ENCODE data around the gene TMC1. TPM values are rescaled to one million over a fixed set of nuclear protein-coding genes. Genes with fewer than 3 reads are reported as not detected.

TMC1 gene
- polyA plus RNA-seq, 3 donors: 0.16 to 0.55 (median 0.40) TPM

DNA sequence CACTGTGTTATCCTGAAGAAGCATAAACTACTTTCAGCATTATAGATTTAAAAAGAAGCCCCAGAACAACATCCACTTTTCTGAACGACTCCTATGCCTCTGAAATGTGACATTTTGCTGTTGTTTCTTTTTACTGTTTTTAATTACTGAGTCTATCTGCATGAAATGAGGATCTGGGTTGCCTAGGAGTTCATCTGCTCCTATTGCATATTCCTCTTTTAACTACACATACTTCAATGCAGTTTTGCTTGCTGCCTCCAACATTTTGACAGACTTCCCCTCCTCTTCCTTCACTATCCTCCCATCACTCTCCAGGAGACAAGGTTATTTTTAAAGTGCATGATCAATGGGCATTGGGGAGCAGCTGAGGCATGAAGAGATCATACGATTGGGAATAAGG is 164.5 kb downstream of the TMC1 start:
- TF ChIP-seq, protein P1, sequence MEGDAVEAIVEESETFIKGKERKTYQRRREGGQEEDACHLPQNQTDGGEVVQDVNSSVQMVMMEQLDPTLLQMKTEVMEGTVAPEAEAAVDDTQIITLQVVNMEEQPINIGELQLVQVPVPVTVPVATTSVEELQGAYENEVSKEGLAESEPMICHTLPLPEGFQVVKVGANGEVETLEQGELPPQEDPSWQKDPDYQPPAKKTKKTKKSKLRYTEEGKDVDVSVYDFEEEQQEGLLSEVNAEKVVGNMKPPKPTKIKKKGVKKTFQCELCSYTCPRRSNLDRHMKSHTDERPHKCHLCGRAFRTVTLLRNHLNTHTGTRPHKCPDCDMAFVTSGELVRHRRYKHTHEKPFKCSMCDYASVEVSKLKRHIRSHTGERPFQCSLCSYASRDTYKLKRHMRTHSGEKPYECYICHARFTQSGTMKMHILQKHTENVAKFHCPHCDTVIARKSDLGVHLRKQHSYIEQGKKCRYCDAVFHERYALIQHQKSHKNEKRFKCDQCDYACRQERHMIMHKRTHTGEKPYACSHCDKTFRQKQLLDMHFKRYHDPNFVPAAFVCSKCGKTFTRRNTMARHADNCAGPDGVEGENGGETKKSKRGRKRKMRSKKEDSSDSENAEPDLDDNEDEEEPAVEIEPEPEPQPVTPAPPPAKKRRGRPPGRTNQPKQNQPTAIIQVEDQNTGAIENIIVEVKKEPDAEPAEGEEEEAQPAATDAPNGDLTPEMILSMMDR (IDR thresholded peaks at IDR 0.05): no peak
- no peak overlapping the region for H3K4me2 ChIP-seq (replicated peaks; ENCODE audit: extremely low read depth, low read length, poor library complexity, severe bottlenecking)
- no peak for DNase-seq
- intact Hi-C loops (cut with micrococcal nuclease): no loop called here
- H4K20me1 ChIP-seq (ENCODE audit: insufficient read depth, low read length): no peaks in the 10 kb centered on the region
- H3K4me1 ChIP-seq (ENCODE audit: control insufficient read depth in 1 of 2, insufficient read depth in 2 of 2, low read length in 2 of 2): no peaks in the 10 kb centered on the region
- no peaks in the 10 kb centered on the region for H3K36me3 ChIP-seq (replicated peaks in 1 of 2; ENCODE audit: control insufficient read depth in 1 of 2, insufficient read depth in 2 of 2, low read length in 2 of 2)
- no peak overlapping the region for H3K4me3 ChIP-seq (replicated peaks in 1 of 3; ENCODE audit: low read depth in 2 of 3, low read length in 3 of 3)
- WGBS (ENCODE audit: insufficient coverage): no CpG with 5 or more reads among the region's 2 CpGs
- Mint-ChIP-seq H3K9me3 (peaks cover 0 to 3% (median 1%) of the 10 kb centered on the region in 7 donors), H3K27ac (no peak overlapping the region), H3K4me1 (no peaks in the 10 kb centered on the region), H3K27me3 (ENCODE audit: low read depth in 3 of 3) (peaks cover 13 to 28% (median 19%) of the 10 kb centered on the region in 3 donors), H3K4me3 (no peak overlapping the region), H3K36me3 (no peaks in the 10 kb centered on the region)
- H3K9ac ChIP-seq (ENCODE audit: insufficient read depth, low read length, poor library complexity, severe bottlenecking): no peak overlapping the region
- no peaks in the 10 kb centered on the region for H3K9me3 ChIP-seq (replicated peaks in 1 of 2; ENCODE audit: control insufficient read depth in 1 of 2, insufficient read depth in 1 of 2, low read length in 2 of 2)
- peaks cover 8 to 19% of the 10 kb centered on the region in 2 donors for H3K27me3 ChIP-seq (ENCODE audit: control insufficient read depth in 2 of 2, insufficient read depth in 2 of 2, low read length in 2 of 2)
- no peaks in the 10 kb centered on the region for H3K79me2 ChIP-seq (ENCODE audit: insufficient read depth, low read length)
- H3K27ac ChIP-seq (ENCODE audit: low read depth in 1 of 2, low read length in 2 of 2): no peak overlapping the region
- no peak overlapping the region for H2AFZ ChIP-seq (ENCODE audit: insufficient read depth, low read depth, low read length, poor library complexity, severe bottlenecking)

GRCh38 chr9:72687331-72687730 is 165.9 kb downstream of the TMC1 start:
- no peak overlapping the region for H3K4me2 ChIP-seq (replicated peaks; ENCODE audit: extremely low read depth, low read length, poor library complexity, severe bottlenecking)
- Mint-ChIP-seq H3K27me3 (ENCODE audit: low read depth in 3 of 3) (peaks cover 10 to 21% (median 20%) of the 10 kb centered on the region in 3 donors), H3K4me3 (no peak overlapping the region), H3K4me1 (no peaks in the 10 kb centered on the region), H3K9me3 (peaks cover 0 to 5% (median 3%) of the 10 kb centered on the region in 7 donors), H3K36me3 (no peaks in the 10 kb centered on the region), H3K27ac (no peak overlapping the region)
- intact Hi-C loops (cut with micrococcal nuclease): no loop called here
- peaks cover 8 to 10% of the 10 kb centered on the region in 2 donors for H3K27me3 ChIP-seq (ENCODE audit: control insufficient read depth in 2 of 2, insufficient read depth in 2 of 2, low read length in 2 of 2)
- no peak overlapping the region for H2AFZ ChIP-seq (ENCODE audit: insufficient read depth, low read depth, low read length, poor library complexity, severe bottlenecking)
- no peaks in the 10 kb centered on the region for H3K4me1 ChIP-seq (ENCODE audit: control insufficient read depth in 1 of 2, insufficient read depth in 2 of 2, low read length in 2 of 2)
- no peaks in the 10 kb centered on the region for H3K36me3 ChIP-seq (replicated peaks in 1 of 2; ENCODE audit: control insufficient read depth in 1 of 2, insufficient read depth in 2 of 2, low read length in 2 of 2)
- no peak overlapping the region for H3K4me3 ChIP-seq (replicated peaks in 1 of 3; ENCODE audit: low read depth in 2 of 3, low read length in 3 of 3)
- TF ChIP-seq, protein P1 (IDR thresholded peaks at IDR 0.05): no peak
- no peak overlapping the region for H3K9ac ChIP-seq (ENCODE audit: insufficient read depth, low read length, poor library complexity, severe bottlenecking)
- DNase-seq: no peak
- H4K20me1 ChIP-seq (ENCODE audit: insufficient read depth, low read length): no peaks in the 10 kb centered on the region
- no peaks in the 10 kb centered on the region for H3K79me2 ChIP-seq (ENCODE audit: insufficient read depth, low read length)
- no peaks in the 10 kb centered on the region for H3K9me3 ChIP-seq (replicated peaks in 1 of 2; ENCODE audit: control insufficient read depth in 1 of 2, insufficient read depth in 1 of 2, low read length in 2 of 2)
- H3K27ac ChIP-seq (ENCODE audit: low read depth in 1 of 2, low read length in 2 of 2): no peak overlapping the region
